HFF-Myc (cell line): ENCODE measurements around the gene LRRC4C.

Experiments
- DNase-seq: peaks from one replicate; pipeline ENCODE4 v3.0.0-alpha.2; 2011; ENCODE audit warnings: low read depth; ENCODE audit errors: extremely low read depth
- H3K4me3 ChIP-seq: replicated peaks from 2 replicates; pipeline ENCODE4 v1.5.1; 2011; ENCODE audit warnings: low read depth, mild to moderate bottlenecking, control low read depth, low read length
- CTCF ChIP-seq: IDR thresholded peaks from 2 replicates; pipeline ENCODE4 v1.5.1; 2012; ENCODE audit warnings: mild to moderate bottlenecking, low read depth, low read length, control low read depth; ENCODE audit errors: missing control alignments

Gene LRRC4C

DNA sequence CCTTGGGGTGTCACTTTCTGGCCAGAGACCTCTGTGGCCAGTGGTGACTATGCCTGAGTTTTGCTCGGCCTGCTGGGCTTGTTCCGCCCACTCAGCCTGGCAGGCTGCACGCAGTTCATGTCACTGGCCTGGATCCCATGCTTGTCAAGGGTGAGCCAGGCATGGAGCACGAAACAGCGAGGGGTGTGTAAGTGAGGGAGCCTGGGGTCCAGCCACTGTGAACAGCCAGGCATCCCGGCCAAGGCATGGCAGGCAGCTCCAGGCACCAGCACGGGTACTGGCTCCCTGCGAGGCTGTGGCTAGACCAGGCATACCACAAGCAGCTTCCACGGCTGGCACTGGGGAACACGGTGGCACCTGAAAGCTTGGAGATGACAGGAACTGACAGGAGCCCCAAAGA, 214.3 kb downstream of the LRRC4C start:
- H3K4me3 ChIP-seq: no peak overlapping the region
- no peak for TF ChIP-seq CTCF
- DNase-seq: no peak

GRCh38 chr11:41237382-41237781, 222.1 kb downstream of the LRRC4C start:
- DNase-seq: no peak
- no peak for TF ChIP-seq CTCF
- no peak overlapping the region for H3K4me3 ChIP-seq

- no peak for TF ChIP-seq CTCF
- no peak for DNase-seq
These were observed 223.8 kb downstream of the LRRC4C start for GRCh38 chr11:41235668-41236067.

DNA sequence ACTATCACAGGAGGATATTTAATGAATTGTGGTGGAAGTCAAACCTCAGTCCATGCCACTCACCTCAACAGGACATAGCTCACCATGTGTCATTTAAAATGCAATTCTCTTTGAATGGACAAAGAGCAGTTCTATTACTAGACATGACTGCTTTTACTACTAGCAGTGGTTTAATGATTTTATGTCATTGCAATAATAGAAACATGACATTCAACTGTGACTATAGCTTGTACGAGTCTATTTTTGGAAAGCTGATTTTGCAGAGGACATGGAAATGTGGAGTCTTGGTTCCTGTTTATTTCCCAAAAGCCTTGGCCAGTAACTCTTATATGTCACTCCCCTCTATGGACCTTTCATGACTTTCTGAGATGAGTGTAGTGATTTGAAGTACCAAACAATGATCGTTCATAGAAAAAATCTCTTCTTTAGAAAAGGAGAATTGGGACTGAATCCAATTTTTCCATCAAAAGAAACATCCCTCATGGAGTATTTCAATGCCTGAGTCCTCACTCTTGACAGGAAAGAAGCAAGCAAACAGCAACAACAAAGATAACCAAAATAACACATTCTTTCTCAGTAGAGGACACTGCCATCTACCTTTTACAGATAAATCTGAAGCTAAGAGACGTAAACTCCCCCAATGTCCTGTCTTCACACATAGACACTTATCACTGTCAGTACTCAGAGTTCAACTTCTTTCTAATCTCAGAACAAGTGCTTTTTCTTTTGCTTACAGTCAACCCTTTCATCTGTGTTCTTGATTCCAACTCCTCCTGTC, 233.4 kb downstream of the LRRC4C start:
- no peak overlapping the region for H3K4me3 ChIP-seq
- TF ChIP-seq CTCF: no peak
- no peak for DNase-seq

More at GRCh38 chr11:41235668-41236067, 223.8 kb downstream of the LRRC4C start:
- no peak overlapping the region for H3K4me3 ChIP-seq

DNA sequence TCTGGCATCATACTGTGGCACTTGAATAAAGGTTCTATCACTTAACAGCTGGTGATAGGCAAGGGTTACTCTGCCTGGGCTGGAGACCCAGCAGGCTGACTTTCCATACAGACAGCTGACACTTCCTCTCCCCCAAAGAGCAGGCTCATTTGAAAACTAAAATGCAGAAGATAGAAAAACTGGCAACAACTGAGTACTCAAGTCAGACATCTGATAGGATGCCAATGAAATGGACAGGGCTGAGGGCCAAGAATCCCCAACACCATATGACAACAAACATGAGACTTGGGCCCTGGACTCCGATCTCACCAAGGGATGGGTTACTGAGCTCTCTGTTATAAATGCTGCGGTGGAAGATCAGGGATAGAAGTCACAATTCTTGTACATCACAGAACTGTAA, 237.2 kb downstream of the LRRC4C start:
- no peak for TF ChIP-seq CTCF
- no peak for DNase-seq
- H3K4me3 ChIP-seq: no peak overlapping the region

DNA sequence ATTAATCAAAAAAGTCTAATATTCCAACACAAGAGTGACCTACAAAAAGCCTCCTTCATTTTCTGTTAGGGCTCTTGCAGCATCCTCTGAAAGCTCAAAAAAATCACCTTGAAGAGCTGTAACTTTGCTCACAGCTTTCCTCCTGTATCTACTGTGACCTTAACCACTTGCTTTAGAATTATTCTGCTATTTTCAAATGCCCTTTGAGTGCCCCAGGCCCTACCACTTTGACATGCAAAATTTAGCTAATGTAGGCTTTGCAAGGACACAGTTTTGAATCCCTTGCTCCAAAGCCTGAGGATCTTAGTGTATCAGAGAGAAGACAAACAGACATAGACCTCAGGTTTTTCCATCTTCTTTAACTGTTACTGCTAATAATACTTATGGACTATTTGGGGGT, 253.1 kb downstream of the LRRC4C start:
- TF ChIP-seq CTCF: no peak
- no peak for DNase-seq
- H3K4me3 ChIP-seq: no peak overlapping the region

DNA sequence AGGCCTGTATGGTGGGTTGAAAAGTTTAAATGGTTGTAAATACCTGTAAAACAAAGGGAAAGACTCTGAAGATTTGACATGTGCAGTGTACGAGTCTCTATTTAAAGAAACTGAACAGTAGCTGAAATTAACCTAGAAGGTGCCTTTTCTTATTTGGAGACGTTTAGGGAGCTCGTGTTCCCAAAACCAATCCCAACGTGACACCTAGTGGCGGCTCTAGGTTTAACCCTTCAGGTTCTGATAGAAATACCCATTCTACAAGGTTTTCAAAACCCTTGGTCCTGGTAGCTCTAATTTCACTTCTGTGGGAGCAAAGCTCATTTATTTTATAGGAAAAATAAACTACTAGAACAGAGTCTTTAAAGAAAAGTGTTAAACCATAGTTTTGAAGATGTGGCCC, 258.3 kb downstream of the LRRC4C start:
- DNase-seq: peak; percentile 3
- peak; percentile 44 for TF ChIP-seq CTCF
- H3K4me3 ChIP-seq: no peak overlapping the region
